Measurements from ENCODE around the gene TSACC. TPM values are rescaled to one million over a fixed set of nuclear protein-coding genes. Genes with fewer than 3 reads are reported as not detected.

Gene TSACC
- total RNA-seq, 1 experiment from 2014 or later: 3.6 TPM

- no TSS peak for BruUV-seq (replicated peaks)
- CTCF ChIA-PET: interaction anchor here (0.6 to 2.3 kb wide), 7 partner anchors 11 to 61 kb away, joined by 3 to 99 read pairs (median 7); no protein-coding TSS in a partner anchor
- in situ Hi-C loops (cut with HindIII; ENCODE audit: low pct_unique_long_range_greater_than_20kb, low sequenced_read_pairs): no loop called here
Measured at GRCh38 chr1:156384658-156385057, 46.3 kb downstream of the TSACC start.

DNA sequence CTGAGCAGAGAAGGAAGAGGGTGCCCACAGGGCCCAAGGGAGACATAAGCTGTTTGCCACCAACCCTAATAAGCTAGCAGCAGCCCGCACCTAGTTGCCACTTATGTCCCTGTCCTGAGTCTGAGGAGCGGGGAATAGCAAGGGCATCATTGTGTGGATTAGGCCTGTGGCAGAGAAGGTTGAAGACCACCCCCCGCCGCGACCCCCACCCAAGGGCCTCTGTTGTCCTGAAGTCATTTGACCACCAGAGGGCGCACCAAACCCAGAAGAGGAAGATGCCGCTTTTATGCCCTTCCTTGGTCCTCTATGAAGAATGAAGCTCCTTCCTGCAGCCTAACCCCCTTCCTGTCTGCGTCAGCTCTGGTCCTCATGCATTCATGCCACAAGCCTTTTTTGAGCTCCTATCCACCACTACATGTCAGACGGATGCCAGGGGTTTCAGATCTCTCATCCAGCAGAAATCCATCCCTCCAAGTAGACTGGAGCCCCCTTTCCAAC, 47.3 kb downstream of the TSACC start:
- no peak overlapping the region for H3K27ac ChIP-seq (ENCODE audit: low read length)
- no TSS peak for BruUV-seq (replicated peaks)

More at GRCh38 chr1:156384658-156385057, 46.3 kb downstream of the TSACC start:
- intact Hi-C loops (cut with micrococcal nuclease; ENCODE audit: unreplicated experiment): loop anchor here (1.0 kb wide), 1 partner anchor 60 kb away; no protein-coding TSS in a partner anchor
- ATAC-seq: no peak
- H3K27ac ChIP-seq (ENCODE audit: low read length): no peak overlapping the region
- POLR2A ChIA-PET: no interaction called here
- H3K4me1 ChIP-seq (ENCODE audit: control insufficient read depth, insufficient read depth, low read length): no peaks in the 10 kb centered on the region
- no peak for DNase-seq (ENCODE audit: low read depth, low spot score)
- H3K27me3 ChIP-seq (ENCODE audit: control insufficient read depth, insufficient read depth, low read length): no peaks in the 10 kb centered on the region
- no peak overlapping the region for H3K4me3 ChIP-seq (ENCODE audit: low read depth in 2 of 2, low read length in 2 of 2)
- H3K9me3 ChIP-seq (ENCODE audit: control insufficient read depth, insufficient read depth, low read depth, low read length): no peaks in the 10 kb centered on the region
- no peak for TF ChIP-seq TCF7L2 (IDR thresholded peaks at IDR 0.05; ENCODE audit: low read depth, low read length)
- no peaks in the 10 kb centered on the region for H3K36me3 ChIP-seq (ENCODE audit: control insufficient read depth, insufficient read depth, low read length)

More for the DNA sequence above, 47.3 kb downstream of the TSACC start:
- intact Hi-C loops (cut with micrococcal nuclease; ENCODE audit: unreplicated experiment): loop anchor here (1.0 kb wide), 1 partner anchor 59 kb away; no protein-coding TSS in a partner anchor
- Histone ChIP-seq H3K4me3 (ENCODE audit: low read depth in 2 of 2, low read length in 2 of 2) (no peak overlapping the region), H3K27me3 (ENCODE audit: control insufficient read depth, insufficient read depth, low read length) (no peaks in the 10 kb centered on the region), H3K36me3 (ENCODE audit: control insufficient read depth, insufficient read depth, low read length) (no peaks in the 10 kb centered on the region), H3K9me3 (ENCODE audit: control insufficient read depth, insufficient read depth, low read depth, low read length) (no peaks in the 10 kb centered on the region), H3K4me1 (ENCODE audit: control insufficient read depth, insufficient read depth, low read length) (no peaks in the 10 kb centered on the region)
- DNase-seq (ENCODE audit: low read depth, low spot score): peak; percentile 20
- in situ Hi-C loops (cut with HindIII; ENCODE audit: low pct_unique_long_range_greater_than_20kb, low sequenced_read_pairs): no loop called here
- TF ChIP-seq, protein P1, sequence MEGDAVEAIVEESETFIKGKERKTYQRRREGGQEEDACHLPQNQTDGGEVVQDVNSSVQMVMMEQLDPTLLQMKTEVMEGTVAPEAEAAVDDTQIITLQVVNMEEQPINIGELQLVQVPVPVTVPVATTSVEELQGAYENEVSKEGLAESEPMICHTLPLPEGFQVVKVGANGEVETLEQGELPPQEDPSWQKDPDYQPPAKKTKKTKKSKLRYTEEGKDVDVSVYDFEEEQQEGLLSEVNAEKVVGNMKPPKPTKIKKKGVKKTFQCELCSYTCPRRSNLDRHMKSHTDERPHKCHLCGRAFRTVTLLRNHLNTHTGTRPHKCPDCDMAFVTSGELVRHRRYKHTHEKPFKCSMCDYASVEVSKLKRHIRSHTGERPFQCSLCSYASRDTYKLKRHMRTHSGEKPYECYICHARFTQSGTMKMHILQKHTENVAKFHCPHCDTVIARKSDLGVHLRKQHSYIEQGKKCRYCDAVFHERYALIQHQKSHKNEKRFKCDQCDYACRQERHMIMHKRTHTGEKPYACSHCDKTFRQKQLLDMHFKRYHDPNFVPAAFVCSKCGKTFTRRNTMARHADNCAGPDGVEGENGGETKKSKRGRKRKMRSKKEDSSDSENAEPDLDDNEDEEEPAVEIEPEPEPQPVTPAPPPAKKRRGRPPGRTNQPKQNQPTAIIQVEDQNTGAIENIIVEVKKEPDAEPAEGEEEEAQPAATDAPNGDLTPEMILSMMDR (IDR thresholded peaks at IDR 0.05): peak; percentile 93
- TF ChIP-seq, protein P2, sequence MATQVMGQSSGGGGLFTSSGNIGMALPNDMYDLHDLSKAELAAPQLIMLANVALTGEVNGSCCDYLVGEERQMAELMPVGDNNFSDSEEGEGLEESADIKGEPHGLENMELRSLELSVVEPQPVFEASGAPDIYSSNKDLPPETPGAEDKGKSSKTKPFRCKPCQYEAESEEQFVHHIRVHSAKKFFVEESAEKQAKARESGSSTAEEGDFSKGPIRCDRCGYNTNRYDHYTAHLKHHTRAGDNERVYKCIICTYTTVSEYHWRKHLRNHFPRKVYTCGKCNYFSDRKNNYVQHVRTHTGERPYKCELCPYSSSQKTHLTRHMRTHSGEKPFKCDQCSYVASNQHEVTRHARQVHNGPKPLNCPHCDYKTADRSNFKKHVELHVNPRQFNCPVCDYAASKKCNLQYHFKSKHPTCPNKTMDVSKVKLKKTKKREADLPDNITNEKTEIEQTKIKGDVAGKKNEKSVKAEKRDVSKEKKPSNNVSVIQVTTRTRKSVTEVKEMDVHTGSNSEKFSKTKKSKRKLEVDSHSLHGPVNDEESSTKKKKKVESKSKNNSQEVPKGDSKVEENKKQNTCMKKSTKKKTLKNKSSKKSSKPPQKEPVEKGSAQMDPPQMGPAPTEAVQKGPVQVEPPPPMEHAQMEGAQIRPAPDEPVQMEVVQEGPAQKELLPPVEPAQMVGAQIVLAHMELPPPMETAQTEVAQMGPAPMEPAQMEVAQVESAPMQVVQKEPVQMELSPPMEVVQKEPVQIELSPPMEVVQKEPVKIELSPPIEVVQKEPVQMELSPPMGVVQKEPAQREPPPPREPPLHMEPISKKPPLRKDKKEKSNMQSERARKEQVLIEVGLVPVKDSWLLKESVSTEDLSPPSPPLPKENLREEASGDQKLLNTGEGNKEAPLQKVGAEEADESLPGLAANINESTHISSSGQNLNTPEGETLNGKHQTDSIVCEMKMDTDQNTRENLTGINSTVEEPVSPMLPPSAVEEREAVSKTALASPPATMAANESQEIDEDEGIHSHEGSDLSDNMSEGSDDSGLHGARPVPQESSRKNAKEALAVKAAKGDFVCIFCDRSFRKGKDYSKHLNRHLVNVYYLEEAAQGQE (IDR thresholded peaks at IDR 0.05; ENCODE audit: insufficient read depth in 1 of 2, low read depth in 2 of 2, low read length in 1 of 2): no peak
- ChIA-PET POLR2A (interaction anchor here (0.6 kb wide), 1 partner anchor 9 kb away, joined by 6 read pairs; no protein-coding TSS in a partner anchor), CTCF (interaction anchor here (0.5 to 2.3 kb wide), 33 partner anchors 10 to 332 kb away, joined by 3 to 99 read pairs (median 4); no protein-coding TSS in a partner anchor)
- peak; percentile 72 for ATAC-seq

All from Panc1 (cell line).